Astrocyte (in vitro differentiated cells and primary cell): ENCODE results near the gene FIGN. TPM values are rescaled to one million over a fixed set of nuclear protein-coding genes. Genes with fewer than 3 reads are reported as not detected.

Source experiments
- DNase-seq: peaks from one replicate; pipeline ENCODE4 v3.0.0-alpha.2; 2010; ENCODE audit warnings: low read depth
- FAIRE-seq: peaks from 2 replicates; lab custom pipeline; 2011; peaks lifted over from hg19 to GRCh38; lab: Jason Lieb, UNC
- H2AFZ ChIP-seq: 2 replicates; pipeline ENCODE4 v1.6.0; 2012; ENCODE audit warnings: low read depth, low read length, inconsistent platforms
- H3K27ac ChIP-seq: 2 replicates; pipeline ENCODE4 v1.5.1; 2011; ENCODE audit warnings: low read depth, low read length, inconsistent platforms
- H3K27me3 ChIP-seq: 2 replicates; pipeline ENCODE4 v1.6.0; 2011; ENCODE audit warnings: low read length, inconsistent platforms; ENCODE audit not compliant: insufficient read depth
- H3K36me3 ChIP-seq: 2 replicates; pipeline ENCODE4 v1.5.1; 2011; ENCODE audit warnings: low read length, inconsistent platforms; ENCODE audit not compliant: insufficient read depth
- H3K4me1 ChIP-seq: 2 replicates; pipeline ENCODE4 v1.5.1; 2011; ENCODE audit warnings: low read length, inconsistent platforms; ENCODE audit not compliant: insufficient read depth
- H3K4me2 ChIP-seq: 2 replicates; pipeline ENCODE4 v1.6.0; 2012; ENCODE audit warnings: low read length, inconsistent platforms
- H3K4me3 ChIP-seq: 2 replicates; pipeline ENCODE4 v1.5.1; 2011; ENCODE audit warnings: low read depth, mild to moderate bottlenecking, low read length, inconsistent platforms; ENCODE audit not compliant: insufficient read depth
- H3K79me2 ChIP-seq: 2 replicates; pipeline ENCODE4 v1.6.0; 2012; ENCODE audit warnings: mild to moderate bottlenecking, low read length, inconsistent platforms; ENCODE audit not compliant: insufficient read depth
- H3K9ac ChIP-seq: 2 replicates; pipeline ENCODE4 v1.6.0; 2012; ENCODE audit warnings: mild to moderate bottlenecking, low read length, inconsistent platforms
- H3K9me3 ChIP-seq: 2 replicates; pipeline ENCODE4 v1.5.1; 2012; ENCODE audit warnings: low read depth, mild to moderate bottlenecking, low read length, inconsistent platforms; ENCODE audit not compliant: insufficient read depth
- H4K20me1 ChIP-seq: 2 replicates; pipeline ENCODE4 v1.6.0; 2012; ENCODE audit warnings: low read length, inconsistent platforms; ENCODE audit not compliant: insufficient read depth
- H3K27ac Mint-ChIP-seq: one replicate; pipeline ENCODE4 v1.8.0; 2021; ENCODE audit warnings: mild to moderate bottlenecking, mixed read lengths; ENCODE audit not compliant: unreplicated experiment
- H3K27me3 Mint-ChIP-seq: one replicate; pipeline ENCODE4 v1.8.0; 2021; ENCODE audit warnings: low read depth, mixed read lengths; ENCODE audit not compliant: unreplicated experiment
- H3K36me3 Mint-ChIP-seq: one replicate; pipeline ENCODE4 v1.8.0; 2021; ENCODE audit warnings: low read depth, mixed read lengths; ENCODE audit not compliant: unreplicated experiment
- H3K4me1 Mint-ChIP-seq: one replicate; pipeline ENCODE4 v1.8.0; 2021; ENCODE audit warnings: low read depth, mixed read lengths; ENCODE audit not compliant: unreplicated experiment
- H3K4me3 Mint-ChIP-seq: one replicate; pipeline ENCODE4 v1.8.0; 2021; ENCODE audit warnings: mild to moderate bottlenecking, moderate library complexity, mixed read lengths; ENCODE audit not compliant: unreplicated experiment
- H3K9me3 Mint-ChIP-seq: one replicate; pipeline ENCODE4 v1.8.0; 2021; ENCODE audit warnings: mild to moderate bottlenecking, mixed read lengths; ENCODE audit not compliant: unreplicated experiment
- EZH2 ChIP-seq: IDR thresholded peaks from 2 replicates; pipeline ENCODE4 v1.6.1; 2012; ENCODE audit warnings: mild to moderate bottlenecking, low read length, inconsistent platforms; ENCODE audit not compliant: insufficient read depth
- total RNA-seq: library from RNA; stranded (reverse); gene quantifications from 2 replicates; pipeline ENCODE4 v1.2.1, GENCODE V29; 2021
- TF ChIP-seq, protein P1 (sequence below): IDR thresholded peaks from 2 replicates; pipeline ENCODE4 v1.5.1; 2011; ENCODE audit warnings: low read depth, mild to moderate bottlenecking, inconsistent platforms, low read length, moderate library complexity; ENCODE audit not compliant: insufficient read depth

Gene FIGN
- total RNA-seq, 1 donor from 2014 or later: 30.3 TPM

GRCh38 chr2:163723881-163724280, 11.9 kb downstream of the FIGN start:
- Histone ChIP-seq H3K27ac (no peak overlapping the region), H3K79me2 (peaks cover 57% of the 10 kb centered on the region), H3K36me3 (no peaks in the 10 kb centered on the region), H3K4me1 (no peaks in the 10 kb centered on the region), H3K9me3 (no peaks in the 10 kb centered on the region), H2AFZ (no peak overlapping the region), H4K20me1 (no peaks in the 10 kb centered on the region), H3K9ac (no peak overlapping the region), H3K4me2 (no peak overlapping the region), H3K27me3 (no peaks in the 10 kb centered on the region), H3K4me3 (no peak overlapping the region)
- Mint-ChIP-seq H3K4me1 (peaks cover 9% of the 10 kb centered on the region), H3K36me3 (peaks cover 2% of the 10 kb centered on the region), H3K27ac (no peak overlapping the region), H3K9me3 (no peaks in the 10 kb centered on the region), H3K27me3 (no peaks in the 10 kb centered on the region), H3K4me3 (no peak overlapping the region)
- TF ChIP-seq EZH2: no peak
- TF ChIP-seq, protein P1, sequence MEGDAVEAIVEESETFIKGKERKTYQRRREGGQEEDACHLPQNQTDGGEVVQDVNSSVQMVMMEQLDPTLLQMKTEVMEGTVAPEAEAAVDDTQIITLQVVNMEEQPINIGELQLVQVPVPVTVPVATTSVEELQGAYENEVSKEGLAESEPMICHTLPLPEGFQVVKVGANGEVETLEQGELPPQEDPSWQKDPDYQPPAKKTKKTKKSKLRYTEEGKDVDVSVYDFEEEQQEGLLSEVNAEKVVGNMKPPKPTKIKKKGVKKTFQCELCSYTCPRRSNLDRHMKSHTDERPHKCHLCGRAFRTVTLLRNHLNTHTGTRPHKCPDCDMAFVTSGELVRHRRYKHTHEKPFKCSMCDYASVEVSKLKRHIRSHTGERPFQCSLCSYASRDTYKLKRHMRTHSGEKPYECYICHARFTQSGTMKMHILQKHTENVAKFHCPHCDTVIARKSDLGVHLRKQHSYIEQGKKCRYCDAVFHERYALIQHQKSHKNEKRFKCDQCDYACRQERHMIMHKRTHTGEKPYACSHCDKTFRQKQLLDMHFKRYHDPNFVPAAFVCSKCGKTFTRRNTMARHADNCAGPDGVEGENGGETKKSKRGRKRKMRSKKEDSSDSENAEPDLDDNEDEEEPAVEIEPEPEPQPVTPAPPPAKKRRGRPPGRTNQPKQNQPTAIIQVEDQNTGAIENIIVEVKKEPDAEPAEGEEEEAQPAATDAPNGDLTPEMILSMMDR: no peak
- no peak for FAIRE-seq
- DNase-seq: no peak

GRCh38 chr2:163723348-163723747, 12.5 kb downstream of the FIGN start:
- Histone ChIP-seq H3K27me3 (no peaks in the 10 kb centered on the region), H2AFZ (no peak overlapping the region), H3K4me1 (no peaks in the 10 kb centered on the region), H3K9ac (no peak overlapping the region), H3K27ac (no peak overlapping the region), H4K20me1 (no peaks in the 10 kb centered on the region), H3K9me3 (no peaks in the 10 kb centered on the region), H3K4me3 (no peak overlapping the region), H3K36me3 (no peaks in the 10 kb centered on the region), H3K79me2 (peaks cover 58% of the 10 kb centered on the region), H3K4me2 (no peak overlapping the region)
- Mint-ChIP-seq H3K36me3 (peaks cover under 1% of the 10 kb centered on the region), H3K4me3 (no peak overlapping the region), H3K9me3 (no peaks in the 10 kb centered on the region), H3K27me3 (no peaks in the 10 kb centered on the region), H3K4me1 (peaks cover 9% of the 10 kb centered on the region), H3K27ac (no peak overlapping the region)
- FAIRE-seq (no peak), DNase-seq (no peak)
- TF ChIP-seq EZH2: no peak
- TF ChIP-seq, protein P1: no peak

DNA sequence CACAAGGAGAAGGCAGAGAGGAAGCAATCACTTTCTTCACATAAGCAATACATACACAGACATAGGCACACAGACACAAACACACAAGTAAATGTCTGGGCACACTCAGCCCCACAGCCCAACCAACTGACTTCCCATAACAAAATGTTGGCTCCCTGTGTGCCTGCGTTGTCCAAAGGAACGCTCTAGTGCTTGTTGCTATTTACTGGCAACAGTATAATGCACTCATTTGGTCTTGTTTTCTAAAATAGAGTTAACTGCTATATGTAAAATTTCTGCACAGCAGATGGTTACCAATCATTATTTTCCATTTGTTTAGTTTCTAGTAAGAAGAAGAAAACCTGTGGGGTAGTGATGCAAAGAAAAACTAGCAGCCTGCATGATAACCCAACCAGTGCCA, 16.5 kb downstream of the FIGN start:
- Histone ChIP-seq H3K79me2 (peaks cover 52% of the 10 kb centered on the region), H3K4me1 (no peaks in the 10 kb centered on the region), H2AFZ (no peak overlapping the region), H3K4me3 (no peak overlapping the region), H3K4me2 (no peak overlapping the region), H3K9ac (no peak overlapping the region), H4K20me1 (peaks cover 8% of the 10 kb centered on the region), H3K27me3 (no peaks in the 10 kb centered on the region), H3K9me3 (no peaks in the 10 kb centered on the region), H3K27ac (no peak overlapping the region), H3K36me3 (no peaks in the 10 kb centered on the region)
- Mint-ChIP-seq H3K4me3 (no peak overlapping the region), H3K9me3 (no peaks in the 10 kb centered on the region), H3K4me1 (peaks cover 29% of the 10 kb centered on the region), H3K27ac (no peak overlapping the region), H3K36me3 (no peaks in the 10 kb centered on the region), H3K27me3 (no peaks in the 10 kb centered on the region)
- FAIRE-seq (no peak), DNase-seq (no peak)
- TF ChIP-seq EZH2: no peak
- TF ChIP-seq, protein P1: no peak
